RPMI8226 (cell line): Measurements from ENCODE around the gene CLEC14A.

Experiments
- DNase-seq: peaks from one replicate; pipeline ENCODE4 v3.0.0-alpha.2; 2015

The CLEC14A gene

DNA sequence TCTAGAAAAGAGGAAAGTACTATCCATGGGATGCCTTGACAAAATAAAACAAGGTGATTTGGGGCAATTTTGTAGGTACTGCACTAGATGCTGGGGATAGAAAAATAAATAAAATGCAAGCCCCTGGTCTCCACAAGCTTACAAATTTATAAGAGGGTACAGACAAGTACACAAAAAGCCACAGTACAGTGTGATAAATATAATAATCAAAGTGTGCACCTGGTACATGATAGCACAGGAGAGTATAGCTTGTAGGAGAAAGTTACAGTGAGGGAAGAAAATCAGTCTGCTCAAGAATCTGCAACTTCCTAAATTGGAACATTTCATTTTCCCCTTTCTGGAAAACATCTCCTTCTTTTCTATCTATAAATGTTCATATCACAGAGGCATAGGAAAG, 51.2 kb downstream of the CLEC14A start:
- DNase-seq: no peak
